IPS DF 19.7 (cell line): Measurements from ENCODE around the gene MPRIP.

Source experiments
- DNase-seq: peaks from one replicate; pipeline ENCODE4 v3.0.0-alpha.2; 2013; ENCODE audit warnings: low read depth, low spot score

The MPRIP gene

GRCh38 chr17:17084941-17085340 lies 42.7 kb downstream of the MPRIP start:
- no peak for DNase-seq

GRCh38 chr17:17086585-17086984 lies 44.3 kb downstream of the MPRIP start:
- no peak for DNase-seq

- DNase-seq = no peak
Measured at GRCh38 chr17:17087424-17088015, 45.3 kb downstream of the MPRIP start.

- DNase-seq = no peak
Measured at GRCh38 chr17:17088086-17088485, 45.8 kb downstream of the MPRIP start.

GRCh38 chr17:17088541-17089525 lies 46.6 kb downstream of the MPRIP start:
- no peak for DNase-seq

- no peak for DNase-seq
Measured at GRCh38 chr17:17089796-17090641, 47.8 kb downstream of the MPRIP start.

- no peak for DNase-seq
Measured at GRCh38 chr17:17090642-17091103, 48.4 kb downstream of the MPRIP start.

- DNase-seq = no peak
Measured at GRCh38 chr17:17091276-17091675, 49.0 kb downstream of the MPRIP start.

GRCh38 chr17:17091856-17092756 lies 49.8 kb downstream of the MPRIP start:
- DNase-seq = no peak

- DNase-seq = no peak
Measured at GRCh38 chr17:17093764-17094163, 51.5 kb downstream of the MPRIP start.

- DNase-seq = no peak
Measured at GRCh38 chr17:17096438-17097178, 54.4 kb downstream of the MPRIP start.

- no peak for DNase-seq
Measured at GRCh38 chr17:17097763-17098345, 55.6 kb downstream of the MPRIP start.

GRCh38 chr17:17098551-17099179 lies 56.4 kb downstream of the MPRIP start:
- DNase-seq = no peak

GRCh38 chr17:17102176-17102575 lies 59.9 kb downstream of the MPRIP start:
- no peak for DNase-seq

- no peak for DNase-seq
Measured at GRCh38 chr17:17103160-17103559, 60.9 kb downstream of the MPRIP start.

- no peak for DNase-seq
Measured at GRCh38 chr17:17104036-17104435, 61.8 kb downstream of the MPRIP start.

GRCh38 chr17:17104494-17104893 lies 62.2 kb downstream of the MPRIP start:
- DNase-seq = no peak

GRCh38 chr17:17105976-17106375 lies 63.7 kb downstream of the MPRIP start:
- DNase-seq = no peak

- no peak for DNase-seq
Measured at GRCh38 chr17:17106756-17107155, 64.5 kb downstream of the MPRIP start.
